Suprapubic skin (tissue), 4 donors: Measurements from ENCODE around the gene C3orf52.

Experiments used
- POLR2A ChIP-seq, 2 donors: fragments of 450-650 bp; IDR thresholded peaks; one replicate each; pipeline ENCODE4 v1.6.1; 2017; ENCODE audit warnings: antibody characterized with exemption in 2 of 2, mild to moderate bottlenecking in 2 of 2, moderate library complexity in 2 of 2
- POLR2AphosphoS5 ChIP-seq, 3 donors: sonication (generic); formaldehyde crosslinking; IDR thresholded peaks; one replicate each; pipeline ENCODE4 v1.6.1; 2017; ENCODE audit warnings: antibody characterized with exemption in 3 of 3
- TF ChIP-seq, protein P1 (sequence below), 2 donors: fragments of 200-600 bp in 1 of 2; fragments of 450-650 bp in 1 of 2; sonication (generic) in 1 of 2; IDR thresholded peaks; one replicate each; pipeline ENCODE4 v1.5.1; 2016 to 2019; ENCODE audit warnings: antibody characterized with exemption in 2 of 2, mild to moderate bottlenecking in 1 of 2, moderate library complexity in 1 of 2

DNA sequence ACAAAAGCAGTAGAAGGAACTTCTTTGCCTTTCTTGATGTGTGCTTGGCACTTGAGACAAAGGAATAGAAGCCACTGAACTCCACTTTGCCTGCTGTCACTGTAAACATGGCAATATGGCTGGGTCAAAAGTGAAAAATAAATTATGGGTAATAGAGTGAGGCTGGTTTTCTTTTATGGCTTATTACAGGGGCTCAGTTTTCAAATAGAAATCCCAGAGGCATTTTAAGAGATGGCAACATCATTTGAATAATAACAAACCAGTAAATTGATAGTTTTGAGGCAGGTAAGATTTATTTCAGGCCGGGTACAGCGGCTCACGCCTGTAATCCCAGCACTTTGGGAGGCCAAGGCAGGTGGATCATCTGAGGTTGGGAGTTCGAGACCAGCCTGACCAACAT is 2.8 kb downstream of the C3orf52 start:
- TF ChIP-seq POLR2A (IDR thresholded peaks at IDR 0.05) = no peak
- TF ChIP-seq, protein P1, sequence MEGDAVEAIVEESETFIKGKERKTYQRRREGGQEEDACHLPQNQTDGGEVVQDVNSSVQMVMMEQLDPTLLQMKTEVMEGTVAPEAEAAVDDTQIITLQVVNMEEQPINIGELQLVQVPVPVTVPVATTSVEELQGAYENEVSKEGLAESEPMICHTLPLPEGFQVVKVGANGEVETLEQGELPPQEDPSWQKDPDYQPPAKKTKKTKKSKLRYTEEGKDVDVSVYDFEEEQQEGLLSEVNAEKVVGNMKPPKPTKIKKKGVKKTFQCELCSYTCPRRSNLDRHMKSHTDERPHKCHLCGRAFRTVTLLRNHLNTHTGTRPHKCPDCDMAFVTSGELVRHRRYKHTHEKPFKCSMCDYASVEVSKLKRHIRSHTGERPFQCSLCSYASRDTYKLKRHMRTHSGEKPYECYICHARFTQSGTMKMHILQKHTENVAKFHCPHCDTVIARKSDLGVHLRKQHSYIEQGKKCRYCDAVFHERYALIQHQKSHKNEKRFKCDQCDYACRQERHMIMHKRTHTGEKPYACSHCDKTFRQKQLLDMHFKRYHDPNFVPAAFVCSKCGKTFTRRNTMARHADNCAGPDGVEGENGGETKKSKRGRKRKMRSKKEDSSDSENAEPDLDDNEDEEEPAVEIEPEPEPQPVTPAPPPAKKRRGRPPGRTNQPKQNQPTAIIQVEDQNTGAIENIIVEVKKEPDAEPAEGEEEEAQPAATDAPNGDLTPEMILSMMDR (IDR thresholded peaks at IDR 0.05) = no peak
- TF ChIP-seq POLR2AphosphoS5 (IDR thresholded peaks at IDR 0.05) = no peak
